Measurements from ENCODE around the gene LGR6. TPM values are rescaled to one million over a fixed set of nuclear protein-coding genes. Genes with fewer than 3 reads are reported as not detected.

LGR6 gene
- total RNA-seq, 1 experiment from 2014 or later = 0.24 TPM

GRCh38 chr1:202197653-202198365, 4.2 kb downstream of the LGR6 start:
- Histone ChIP-seq H3K4me3 (ENCODE audit: insufficient read depth, low read depth, low read length) (no peak overlapping the region), H3K36me3 (replicated peaks; ENCODE audit: control insufficient read depth, insufficient read depth, low read length) (no peaks in the 10 kb centered on the region), H3K27me3 (ENCODE audit: control insufficient read depth, insufficient read depth, low read length) (peaks cover 30% of the 10 kb centered on the region)
- no peak for DNase-seq

GRCh38 chr1:202198366-202198724, 4.7 kb downstream of the LGR6 start:
- H3K36me3 ChIP-seq (replicated peaks; ENCODE audit: control insufficient read depth, insufficient read depth, low read length) = no peaks in the 10 kb centered on the region
- no peak overlapping the region for H3K4me3 ChIP-seq (ENCODE audit: insufficient read depth, low read depth, low read length)
- no peak for DNase-seq
- peaks cover 25% of the 10 kb centered on the region for H3K27me3 ChIP-seq (ENCODE audit: control insufficient read depth, insufficient read depth, low read length)

- Histone ChIP-seq H3K27me3 (ENCODE audit: control insufficient read depth, insufficient read depth, low read length) (peaks cover 18% of the 10 kb centered on the region), H3K36me3 (replicated peaks; ENCODE audit: control insufficient read depth, insufficient read depth, low read length) (no peaks in the 10 kb centered on the region), H3K4me3 (ENCODE audit: insufficient read depth, low read depth, low read length) (no peak overlapping the region)
- no peak for DNase-seq
Observed at GRCh38 chr1:202199040-202199889, 5.7 kb downstream of the LGR6 start.

GRCh38 chr1:202200112-202200548, 6.5 kb downstream of the LGR6 start:
- Histone ChIP-seq H3K4me3 (ENCODE audit: insufficient read depth, low read depth, low read length) (no peak overlapping the region), H3K27me3 (ENCODE audit: control insufficient read depth, insufficient read depth, low read length) (peaks cover 10% of the 10 kb centered on the region), H3K36me3 (replicated peaks; ENCODE audit: control insufficient read depth, insufficient read depth, low read length) (no peaks in the 10 kb centered on the region)
- DNase-seq = peak; percentile 71

- Histone ChIP-seq H3K27me3 (ENCODE audit: control insufficient read depth, insufficient read depth, low read length) (peaks cover 4% of the 10 kb centered on the region; the same call in 1 of the 2 replicates), H3K36me3 (replicated peaks; ENCODE audit: control insufficient read depth, insufficient read depth, low read length) (no peaks in the 10 kb centered on the region), H3K4me3 (ENCODE audit: insufficient read depth, low read depth, low read length) (no peak overlapping the region)
- no peak for DNase-seq
Observed at GRCh38 chr1:202200669-202201068, 7.1 kb downstream of the LGR6 start.

GRCh38 chr1:202201266-202201665, 7.7 kb downstream of the LGR6 start:
- Histone ChIP-seq H3K36me3 (replicated peaks; ENCODE audit: control insufficient read depth, insufficient read depth, low read length) (no peaks in the 10 kb centered on the region), H3K27me3 (ENCODE audit: control insufficient read depth, insufficient read depth, low read length) (peaks cover under 1% of the 10 kb centered on the region; the same call in 1 of the 2 replicates), H3K4me3 (ENCODE audit: insufficient read depth, low read depth, low read length) (no peak overlapping the region)
- no peak for DNase-seq

- Histone ChIP-seq H3K36me3 (replicated peaks; ENCODE audit: control insufficient read depth, insufficient read depth, low read length) (no peaks in the 10 kb centered on the region), H3K27me3 (ENCODE audit: control insufficient read depth, insufficient read depth, low read length) (no peaks in the 10 kb centered on the region; the same call in 1 of the 2 replicates), H3K4me3 (ENCODE audit: insufficient read depth, low read depth, low read length) (no peak overlapping the region)
- DNase-seq = no peak
Observed at GRCh38 chr1:202201971-202202370, 8.4 kb downstream of the LGR6 start.

GRCh38 chr1:202202500-202203168, 9.0 kb downstream of the LGR6 start:
- no peaks in the 10 kb centered on the region for H3K36me3 ChIP-seq (replicated peaks; ENCODE audit: control insufficient read depth, insufficient read depth, low read length)
- no peak overlapping the region for H3K4me3 ChIP-seq (ENCODE audit: insufficient read depth, low read depth, low read length)
- no peaks in the 10 kb centered on the region; the same call in 1 of the 2 replicates for H3K27me3 ChIP-seq (ENCODE audit: control insufficient read depth, insufficient read depth, low read length)
- no peak for DNase-seq

GRCh38 chr1:202203238-202204039, 9.8 kb downstream of the LGR6 start:
- no peaks in the 10 kb centered on the region; the same call in 1 of the 2 replicates for H3K27me3 ChIP-seq (ENCODE audit: control insufficient read depth, insufficient read depth, low read length)
- H3K4me3 ChIP-seq (ENCODE audit: insufficient read depth, low read depth, low read length) = no peak overlapping the region
- no peak for DNase-seq
- no peaks in the 10 kb centered on the region for H3K36me3 ChIP-seq (replicated peaks; ENCODE audit: control insufficient read depth, insufficient read depth, low read length)

GRCh38 chr1:202204065-202204464, 10.5 kb downstream of the LGR6 start:
- DNase-seq = no peak
- no peaks in the 10 kb centered on the region for H3K36me3 ChIP-seq (replicated peaks; ENCODE audit: control insufficient read depth, insufficient read depth, low read length)
- no peak overlapping the region for H3K4me3 ChIP-seq (ENCODE audit: insufficient read depth, low read depth, low read length)
- H3K27me3 ChIP-seq (ENCODE audit: control insufficient read depth, insufficient read depth, low read length) = no peaks in the 10 kb centered on the region; the same call in 1 of the 2 replicates

- no peak overlapping the region for H3K4me3 ChIP-seq (ENCODE audit: insufficient read depth, low read depth, low read length)
- no peak for DNase-seq
- no peaks in the 10 kb centered on the region; the same call in 1 of the 2 replicates for H3K27me3 ChIP-seq (ENCODE audit: control insufficient read depth, insufficient read depth, low read length)
- no peaks in the 10 kb centered on the region for H3K36me3 ChIP-seq (replicated peaks; ENCODE audit: control insufficient read depth, insufficient read depth, low read length)
Observed at GRCh38 chr1:202205523-202206190, 12.1 kb downstream of the LGR6 start.

GRCh38 chr1:202207292-202207691, 13.7 kb downstream of the LGR6 start:
- no peaks in the 10 kb centered on the region for H3K27me3 ChIP-seq (ENCODE audit: control insufficient read depth, insufficient read depth, low read length)
- DNase-seq = peak; percentile 76
- H3K36me3 ChIP-seq (replicated peaks; ENCODE audit: control insufficient read depth, insufficient read depth, low read length) = no peaks in the 10 kb centered on the region
- no peak overlapping the region for H3K4me3 ChIP-seq (ENCODE audit: insufficient read depth, low read depth, low read length)

- DNase-seq = no peak
- Histone ChIP-seq H3K27me3 (ENCODE audit: control insufficient read depth, insufficient read depth, low read length) (no peaks in the 10 kb centered on the region; the same call in 1 of the 2 replicates), H3K36me3 (replicated peaks; ENCODE audit: control insufficient read depth, insufficient read depth, low read length) (no peaks in the 10 kb centered on the region), H3K4me3 (ENCODE audit: insufficient read depth, low read depth, low read length) (no peak overlapping the region)
Observed at GRCh38 chr1:202208351-202208857, 14.8 kb downstream of the LGR6 start.

All from H7 (cell line).